DND-41 (cell line): Measurements from ENCODE around the gene HMX1.

Source experiments
- ATAC-seq: fragments of 200-7000 bp; cut with Tn5 transposase; 3 replicates; pipeline ENCODE4 v1.9.1; 2021; ENCODE audit warnings: low read depth; ENCODE audit not compliant: insufficient read depth
- DNase-seq: peaks from one replicate; pipeline ENCODE4 v3.0.0-alpha.2; 2020
- H2AFZ ChIP-seq: 2 replicates; pipeline ENCODE4 v1.6.0; 2012; ENCODE audit warnings: low read depth, low read length
- H3K27ac ChIP-seq: 2 replicates; pipeline ENCODE4 v1.5.1; 2012; ENCODE audit warnings: low read length, inconsistent platforms
- H3K27me3 ChIP-seq: fragments of 200-600 bp; sonication (generic); 2 replicates; pipeline ENCODE4 v1.6.0; 2012; ENCODE audit warnings: low read length, mild to moderate bottlenecking, inconsistent platforms; ENCODE audit not compliant: insufficient read depth, poor library complexity
- H3K36me3 ChIP-seq: 2 replicates; pipeline ENCODE4 v1.5.1; 2012; ENCODE audit warnings: low read length, inconsistent platforms; ENCODE audit not compliant: insufficient read depth
- H3K4me1 ChIP-seq: 2 replicates; pipeline ENCODE4 v1.5.1; 2012; ENCODE audit warnings: mild to moderate bottlenecking, low read length; ENCODE audit not compliant: insufficient read depth
- H3K4me2 ChIP-seq: 2 replicates; pipeline ENCODE4 v1.6.0; 2012; ENCODE audit warnings: mild to moderate bottlenecking, moderate library complexity, low read length, inconsistent platforms; ENCODE audit not compliant: insufficient read depth
- H3K4me3 ChIP-seq, 2 experiments: fragments of 200-600 bp in 1 of 2; shearing (Covaris generic) in 1 of 2; 2 replicates each; pipeline ENCODE4 v1.5.1; 2012 to 2016; ENCODE audit warnings: inconsistent platforms in 2 of 2, low read length in 2 of 2, mild to moderate bottlenecking in 2 of 2, low read depth in 1 of 2, moderate library complexity in 1 of 2
- H3K79me2 ChIP-seq: 2 replicates; pipeline ENCODE4 v1.6.0; 2012; ENCODE audit warnings: low read length, inconsistent platforms; ENCODE audit not compliant: insufficient read depth
- H3K9ac ChIP-seq: 2 replicates; pipeline ENCODE4 v1.6.0; 2012; ENCODE audit warnings: low read depth, mild to moderate bottlenecking, inconsistent platforms, low read length, moderate library complexity
- H3K9me3 ChIP-seq: 2 replicates; pipeline ENCODE4 v1.5.1; 2012; ENCODE audit warnings: low read length, moderate library complexity, mild to moderate bottlenecking, inconsistent platforms; ENCODE audit not compliant: insufficient read depth, severe bottlenecking
- H4K20me1 ChIP-seq: 2 replicates; pipeline ENCODE4 v1.6.0; 2012; ENCODE audit warnings: low read length; ENCODE audit not compliant: insufficient read depth
- EZH2 ChIP-seq: IDR thresholded peaks from 3 replicates; pipeline ENCODE4 v1.6.1; 2012; ENCODE audit warnings: borderline replicate concordance, low read depth, mild to moderate bottlenecking, moderate library complexity, low read length, inconsistent platforms; ENCODE audit not compliant: severe bottlenecking
- TF ChIP-seq, protein P1 (sequence below): IDR thresholded peaks from 2 replicates; pipeline ENCODE4 v1.5.1; 2012; ENCODE audit warnings: borderline replicate concordance, low read length, moderate library complexity, mild to moderate bottlenecking; ENCODE audit not compliant: poor library complexity, severe bottlenecking; ENCODE audit errors: extremely low read depth

HMX1 gene

DNA sequence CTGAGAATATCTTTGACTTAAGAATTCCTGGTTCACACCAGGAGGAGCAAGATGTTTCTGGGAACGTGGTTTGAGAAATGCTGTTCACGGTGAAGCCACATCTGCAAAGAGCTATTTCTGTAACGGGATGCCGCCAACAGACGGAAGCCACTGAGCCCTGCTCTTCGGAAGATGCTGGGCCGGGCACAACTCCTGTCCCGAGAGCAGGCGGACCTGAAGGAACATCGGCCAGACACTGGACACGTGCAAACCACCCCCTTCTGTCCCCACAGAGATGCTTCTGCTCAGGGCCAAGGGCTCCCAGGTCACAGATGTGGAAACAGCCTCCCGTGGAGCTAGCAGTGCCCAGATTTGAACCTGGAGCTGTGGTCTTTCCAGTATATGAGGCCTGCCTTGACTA, 24.3 kb downstream of the HMX1 start:
- Histone ChIP-seq H3K9ac (no peak overlapping the region), H3K4me3 (no peak overlapping the region)
- TF ChIP-seq EZH2, result no peak
- TF ChIP-seq, protein P1, sequence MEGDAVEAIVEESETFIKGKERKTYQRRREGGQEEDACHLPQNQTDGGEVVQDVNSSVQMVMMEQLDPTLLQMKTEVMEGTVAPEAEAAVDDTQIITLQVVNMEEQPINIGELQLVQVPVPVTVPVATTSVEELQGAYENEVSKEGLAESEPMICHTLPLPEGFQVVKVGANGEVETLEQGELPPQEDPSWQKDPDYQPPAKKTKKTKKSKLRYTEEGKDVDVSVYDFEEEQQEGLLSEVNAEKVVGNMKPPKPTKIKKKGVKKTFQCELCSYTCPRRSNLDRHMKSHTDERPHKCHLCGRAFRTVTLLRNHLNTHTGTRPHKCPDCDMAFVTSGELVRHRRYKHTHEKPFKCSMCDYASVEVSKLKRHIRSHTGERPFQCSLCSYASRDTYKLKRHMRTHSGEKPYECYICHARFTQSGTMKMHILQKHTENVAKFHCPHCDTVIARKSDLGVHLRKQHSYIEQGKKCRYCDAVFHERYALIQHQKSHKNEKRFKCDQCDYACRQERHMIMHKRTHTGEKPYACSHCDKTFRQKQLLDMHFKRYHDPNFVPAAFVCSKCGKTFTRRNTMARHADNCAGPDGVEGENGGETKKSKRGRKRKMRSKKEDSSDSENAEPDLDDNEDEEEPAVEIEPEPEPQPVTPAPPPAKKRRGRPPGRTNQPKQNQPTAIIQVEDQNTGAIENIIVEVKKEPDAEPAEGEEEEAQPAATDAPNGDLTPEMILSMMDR, result no peak

DNA sequence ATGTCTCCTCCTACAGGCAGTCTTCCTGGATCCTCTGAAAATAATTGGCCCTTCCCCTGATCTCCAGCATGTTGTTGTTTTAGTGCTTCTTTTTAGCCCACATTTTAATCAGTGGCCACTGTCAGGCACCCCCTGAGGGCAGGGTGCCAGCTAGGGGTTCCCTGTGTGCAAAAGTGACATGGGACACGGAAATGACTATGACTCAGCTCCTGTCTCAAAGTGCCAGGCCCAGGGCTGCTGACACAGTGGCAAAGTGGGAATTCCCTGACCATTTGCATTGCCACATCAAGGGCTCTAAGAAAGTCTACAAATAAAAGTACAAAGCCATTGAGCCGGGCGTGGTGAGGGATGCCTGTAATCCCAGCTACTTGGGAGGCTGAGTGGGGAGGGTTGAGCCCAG, 24.8 kb downstream of the HMX1 start:
- no peaks in the 10 kb centered on the region for H3K27me3 ChIP-seq

More for the DNA sequence above, 24.3 kb downstream of the HMX1 start:
- H3K27ac ChIP-seq, result no peak overlapping the region
- ATAC-seq, result no peak
- no peaks in the 10 kb centered on the region for H4K20me1 ChIP-seq
- no peaks in the 10 kb centered on the region for H3K27me3 ChIP-seq
- H3K9me3 ChIP-seq, result no peaks in the 10 kb centered on the region
- DNase-seq, result no peak
- H3K4me1 ChIP-seq, result no peaks in the 10 kb centered on the region
- no peaks in the 10 kb centered on the region for H3K79me2 ChIP-seq
- no peaks in the 10 kb centered on the region for H3K36me3 ChIP-seq
- H3K4me2 ChIP-seq, result no peak overlapping the region
- H2AFZ ChIP-seq, result no peak overlapping the region

DNA sequence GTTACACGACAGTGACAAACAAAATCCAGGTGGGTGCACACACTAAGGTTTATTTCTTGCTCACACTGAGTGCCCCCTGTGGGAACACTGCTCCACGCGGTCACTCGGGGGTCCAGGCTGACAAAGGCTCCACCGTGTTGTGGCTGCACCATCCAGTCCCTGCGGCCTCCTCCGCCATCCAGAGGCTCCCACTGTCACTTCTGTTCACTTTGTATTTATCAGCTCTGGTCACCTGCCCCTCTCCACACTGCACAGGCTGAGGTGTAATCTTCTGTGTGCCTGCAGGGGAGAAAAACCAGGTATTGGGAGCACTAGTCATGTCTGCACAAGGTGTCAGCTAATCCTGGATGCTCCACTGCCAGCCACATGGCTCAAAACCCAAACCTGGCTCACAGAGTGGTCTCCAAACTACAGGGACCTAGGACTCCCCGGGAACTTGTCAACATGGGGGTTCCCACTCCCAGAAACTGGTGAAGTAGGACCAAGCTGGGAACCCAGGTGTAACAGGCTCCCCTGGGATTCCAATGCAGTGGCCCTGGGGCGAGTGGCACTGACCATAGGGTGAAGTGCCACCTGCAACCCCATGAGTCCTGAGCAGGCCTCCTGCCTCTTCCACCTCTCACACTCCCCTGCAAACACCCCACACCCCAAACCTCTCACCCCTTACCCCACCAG, 25.5 kb downstream of the HMX1 start:
- Histone ChIP-seq H3K4me1 (no peaks in the 10 kb centered on the region), H3K27ac (no peak overlapping the region), H3K36me3 (no peaks in the 10 kb centered on the region), H3K27me3 (no peaks in the 10 kb centered on the region), H2AFZ (no peak overlapping the region), H3K79me2 (no peaks in the 10 kb centered on the region), H3K9ac (no peak overlapping the region), H3K4me3 (no peak overlapping the region), H3K9me3 (no peaks in the 10 kb centered on the region), H3K4me2 (no peak overlapping the region), H4K20me1 (no peaks in the 10 kb centered on the region)
- TF ChIP-seq, protein P1, result no peak
- no peak for TF ChIP-seq EZH2
- DNase-seq, result no peak
- ATAC-seq, result no peak

More for the DNA sequence above, 24.8 kb downstream of the HMX1 start:
- H3K9me3 ChIP-seq, result no peaks in the 10 kb centered on the region
- H3K36me3 ChIP-seq, result no peaks in the 10 kb centered on the region
- no peak for TF ChIP-seq EZH2
- TF ChIP-seq, protein P1, result no peak
- H3K79me2 ChIP-seq, result no peaks in the 10 kb centered on the region
- no peak overlapping the region for H2AFZ ChIP-seq
- no peak overlapping the region for H3K4me3 ChIP-seq
- ATAC-seq, result no peak
- DNase-seq, result no peak
- H4K20me1 ChIP-seq, result no peaks in the 10 kb centered on the region
- no peak overlapping the region for H3K4me2 ChIP-seq
- no peak overlapping the region for H3K9ac ChIP-seq
- no peaks in the 10 kb centered on the region for H3K4me1 ChIP-seq
- H3K27ac ChIP-seq, result no peak overlapping the region
